GM21360 (cell line): ENCODE measurements around the gene CACNA1C.

Experiments used
- ATAC-seq: cut with Tn5 transposase; IDR thresholded peaks from one replicate; pipeline ENCODE4 v1.9.1; 2021; ENCODE audit warnings: mild to moderate bottlenecking, moderate library complexity; ENCODE audit not compliant: unreplicated experiment

The CACNA1C gene

DNA sequence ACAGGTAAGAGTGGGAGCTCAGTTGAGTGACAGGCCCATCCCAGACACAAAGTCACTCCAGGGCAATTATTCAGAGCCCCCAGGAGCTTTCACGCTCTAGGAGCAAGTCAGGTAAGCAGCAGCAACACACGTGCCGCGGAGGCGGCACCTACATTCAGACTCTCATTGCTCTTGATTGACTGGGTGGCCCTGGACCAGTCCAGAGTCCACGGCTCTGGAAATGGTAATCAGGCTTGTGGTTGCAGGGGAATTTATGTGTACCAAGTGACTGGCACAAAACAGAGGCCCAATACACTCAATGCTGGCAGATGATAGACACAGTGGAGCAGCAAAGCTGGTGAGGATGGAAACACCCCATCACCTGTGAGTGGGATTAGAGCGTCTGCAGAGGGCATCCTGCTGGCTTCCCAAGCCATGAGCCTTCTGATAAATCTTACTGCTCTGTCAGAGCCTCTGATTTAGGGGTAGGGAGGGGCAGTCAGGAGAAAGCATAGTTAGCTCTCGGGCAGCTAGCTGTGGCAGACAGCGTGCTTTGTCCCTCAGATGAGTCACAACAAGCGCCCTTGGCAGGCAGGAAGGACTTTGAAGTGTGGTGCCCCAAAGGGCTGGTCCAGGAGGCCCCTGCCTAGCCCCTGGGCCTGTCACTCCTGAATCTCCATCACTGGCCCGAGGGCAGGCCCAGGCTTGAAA is 344.7 kb downstream of the CACNA1C start:
- ATAC-seq: no peak

GRCh38 chr12:2401040-2401439 is 348.3 kb downstream of the CACNA1C start:
- ATAC-seq: no peak

DNA sequence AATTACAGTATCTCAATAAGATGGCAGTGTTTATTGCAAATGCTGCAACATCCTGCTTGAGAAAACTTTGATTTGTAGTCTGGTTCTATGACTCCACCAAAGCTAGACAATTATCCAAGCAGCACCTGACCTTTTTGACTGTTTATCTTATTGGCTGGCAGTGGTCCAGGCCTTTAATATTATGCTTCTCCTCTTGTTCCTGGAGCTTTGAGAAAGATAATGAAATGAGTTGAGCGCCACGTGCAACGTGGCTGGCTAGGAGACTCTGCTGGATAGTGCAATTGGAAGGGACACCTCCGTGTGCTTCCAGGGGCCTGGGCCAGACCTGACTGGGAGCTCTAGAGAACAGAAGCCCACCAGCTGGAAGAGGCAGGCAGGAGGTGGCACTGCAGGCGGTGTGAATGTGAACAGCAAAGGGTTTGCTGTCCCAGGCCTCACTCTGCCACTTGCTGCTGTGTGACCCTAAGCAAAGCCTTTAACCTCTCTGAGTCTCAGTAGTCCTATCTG is 349.3 kb downstream of the CACNA1C start:
- ATAC-seq: no peak

GRCh38 chr12:2403221-2403976 is 350.6 kb downstream of the CACNA1C start:
- ATAC-seq: no peak

DNA sequence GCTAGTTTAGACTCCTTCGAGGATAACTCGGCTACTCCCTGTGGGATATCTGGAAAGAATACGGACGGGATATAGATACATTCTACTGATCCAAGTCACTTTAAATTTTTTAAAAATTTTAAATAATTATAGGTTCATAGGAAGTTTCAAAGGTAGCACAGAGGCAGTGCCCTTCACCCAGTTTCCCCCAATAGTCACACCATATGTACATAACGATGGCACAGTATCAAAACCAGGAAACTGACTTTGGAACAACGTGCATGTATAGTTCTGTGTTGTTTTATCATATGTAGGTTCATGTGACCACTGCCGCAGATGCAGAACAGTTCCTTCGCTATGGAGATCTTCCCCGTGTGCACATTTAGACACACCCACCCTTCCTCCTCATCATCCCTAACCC is 352.3 kb downstream of the CACNA1C start:
- no peak for ATAC-seq

DNA sequence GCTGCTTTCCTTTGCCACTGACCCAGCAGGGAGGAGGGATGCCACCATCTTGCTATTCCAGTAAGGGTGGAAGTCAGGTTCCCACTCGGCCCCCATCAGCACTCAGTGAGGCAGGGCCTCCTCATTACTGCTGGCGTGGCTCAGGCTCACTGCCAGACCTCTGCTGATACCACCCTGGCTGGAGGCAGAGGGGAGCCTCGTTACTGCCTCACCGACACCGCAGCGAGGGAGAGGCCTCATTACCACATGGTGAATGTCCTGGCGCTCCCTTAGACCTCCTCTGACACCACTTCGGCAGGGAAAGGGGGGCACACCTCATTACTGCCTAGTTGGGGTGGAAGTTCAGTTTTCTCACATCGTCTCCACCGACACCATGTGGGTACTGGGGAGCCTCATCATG is 354.1 kb downstream of the CACNA1C start:
- no peak for ATAC-seq

- no peak for ATAC-seq
Observed at GRCh38 chr12:2408262-2408661, 355.5 kb downstream of the CACNA1C start.

- ATAC-seq: no peak
Observed at GRCh38 chr12:2409656-2410265, 357.0 kb downstream of the CACNA1C start.

DNA sequence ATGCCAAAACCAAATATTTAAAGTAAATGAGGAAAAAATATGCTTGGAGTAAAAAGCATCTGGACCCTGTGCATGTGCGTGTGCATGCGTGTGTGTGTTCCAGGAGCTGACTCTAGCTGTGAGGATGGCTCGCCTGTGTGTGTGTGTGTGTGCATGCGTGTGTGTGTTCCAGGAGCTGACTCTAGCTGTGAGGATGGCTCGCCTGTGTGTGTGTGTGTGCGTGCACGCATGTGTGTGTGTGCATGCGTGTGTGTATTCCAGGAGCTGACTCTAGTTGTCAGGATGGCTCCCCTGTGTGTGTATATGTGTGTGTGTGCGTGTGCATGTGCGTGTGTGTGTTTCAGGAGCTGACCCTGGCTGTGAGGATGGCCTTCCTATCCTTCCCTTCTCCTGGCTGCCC is 357.7 kb downstream of the CACNA1C start:
- no peak for ATAC-seq

DNA sequence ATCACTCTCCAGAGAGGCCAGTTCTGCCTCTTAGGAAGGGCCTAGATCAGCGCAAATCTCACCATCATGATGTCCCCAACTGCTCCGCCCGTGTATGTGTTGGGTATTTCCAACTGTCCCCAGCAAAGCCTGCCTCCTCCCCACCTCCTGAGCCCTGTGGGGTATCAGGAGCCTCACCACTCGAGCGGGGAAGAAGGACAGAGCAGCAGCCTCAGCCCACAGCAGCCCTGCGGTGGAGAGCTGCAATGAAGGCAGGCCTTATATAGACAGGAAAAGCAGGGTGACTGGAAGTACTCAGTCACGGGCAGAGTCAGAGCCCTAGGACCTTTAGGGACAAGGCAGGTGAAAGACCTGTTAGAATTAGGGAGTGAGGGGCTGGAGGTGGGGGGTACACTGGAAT is 358.2 kb downstream of the CACNA1C start:
- no peak for ATAC-seq

- no peak for ATAC-seq
Observed at GRCh38 chr12:2411616-2412304, 359.0 kb downstream of the CACNA1C start.

GRCh38 chr12:2412305-2412643 is 359.5 kb downstream of the CACNA1C start:
- no peak for ATAC-seq

GRCh38 chr12:2413301-2413700 is 360.5 kb downstream of the CACNA1C start:
- ATAC-seq: no peak

GRCh38 chr12:2413999-2414792 is 361.4 kb downstream of the CACNA1C start:
- no peak for ATAC-seq

GRCh38 chr12:2414810-2415567 is 362.2 kb downstream of the CACNA1C start:
- no peak for ATAC-seq

GRCh38 chr12:2415568-2415944 is 362.8 kb downstream of the CACNA1C start:
- ATAC-seq: no peak

DNA sequence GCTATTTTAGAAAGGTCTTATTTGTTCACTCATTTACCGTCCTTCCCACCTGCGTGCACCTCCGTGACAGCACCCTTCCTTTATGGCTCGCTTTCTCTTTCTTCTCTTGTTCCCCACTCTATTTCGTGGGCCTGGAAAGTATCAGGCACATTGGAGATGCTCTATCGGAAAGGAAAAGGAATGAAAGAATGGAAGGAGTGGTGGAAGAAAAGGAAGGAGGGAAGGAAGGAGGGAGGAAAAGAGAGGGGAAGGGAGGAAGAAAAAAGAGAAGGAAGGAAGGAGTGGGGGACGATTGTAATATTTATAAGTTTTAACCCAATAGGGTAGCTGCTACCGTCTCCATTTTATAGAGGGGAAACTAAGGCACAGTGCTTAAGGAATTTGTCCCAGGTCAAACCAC is 363.4 kb downstream of the CACNA1C start:
- no peak for ATAC-seq

GRCh38 chr12:2417481-2418160 is 364.8 kb downstream of the CACNA1C start:
- no peak for ATAC-seq

DNA sequence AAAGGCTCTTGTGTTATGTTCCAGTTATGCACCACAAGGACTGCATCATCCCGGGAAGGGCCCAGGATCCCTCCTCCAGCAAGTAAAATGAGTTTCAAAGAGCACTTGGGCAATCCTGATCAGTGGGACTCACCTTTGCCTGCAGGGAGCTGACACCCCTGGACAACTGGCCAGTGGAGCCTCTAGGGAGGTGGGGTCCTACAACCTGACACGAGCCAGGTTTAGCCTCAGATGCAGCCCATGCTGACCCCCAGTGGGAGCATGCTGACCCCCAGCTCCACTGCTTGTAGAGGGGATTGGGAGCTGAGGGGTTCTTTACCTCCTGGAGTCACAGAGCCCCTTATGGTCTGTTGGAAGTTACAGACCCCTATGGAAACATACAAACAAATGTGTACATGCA is 365.8 kb downstream of the CACNA1C start:
- ATAC-seq: no peak
